SH-SY5Y (cell line): ENCODE measurements around the gene ARHGAP9.

Experiments
- GATA2 ChIP-seq: IDR thresholded peaks from 2 replicates; pipeline ENCODE4 v1.6.1; 2011; ENCODE audit warnings: mild to moderate bottlenecking, low read depth, low read length
- GATA3 ChIP-seq: IDR thresholded peaks from 2 replicates; pipeline ENCODE4 v1.6.1; 2011; ENCODE audit warnings: low read depth, mild to moderate bottlenecking, low read length, moderate library complexity

The ARHGAP9 gene

GRCh38 chr12:57520053-57520818, 40.6 kb upstream of the ARHGAP9 start, which contains the start of gene DDIT3:
DDIT3 (minus strand) TSS chr12:57520514; CDS start chr12:57517406, 3,108 bp downstream.
- TF ChIP-seq GATA2 (no peak), GATA3 (no peak)

GRCh38 chr12:57519796-57520052, 40.1 kb upstream of the ARHGAP9 start:
- TF ChIP-seq GATA2: no peak
- no peak for TF ChIP-seq GATA3

GRCh38 chr12:57518920-57519795, 39.5 kb upstream of the ARHGAP9 start:
- TF ChIP-seq GATA2 (no peak), GATA3 (no peak)

- TF ChIP-seq GATA2: no peak
- TF ChIP-seq GATA3: no peak
Measured at GRCh38 chr12:57518176-57518919, 38.7 kb upstream of the ARHGAP9 start.

- TF ChIP-seq GATA2 (no peak), GATA3 (no peak)
Measured at GRCh38 chr12:57517187-57517586, 37.5 kb upstream of the ARHGAP9 start.

GRCh38 chr12:57516617-57517153, 37.0 kb upstream of the ARHGAP9 start:
- TF ChIP-seq GATA2 (no peak), GATA3 (no peak)

GRCh38 chr12:57515934-57516541, 36.4 kb upstream of the ARHGAP9 start:
- TF ChIP-seq GATA3: no peak
- TF ChIP-seq GATA2: no peak

- TF ChIP-seq GATA3: no peak
- no peak for TF ChIP-seq GATA2
Measured at GRCh38 chr12:57515408-57515933, 35.8 kb upstream of the ARHGAP9 start.

- TF ChIP-seq GATA3: no peak
Measured at GRCh38 chr12:57514720-57515407, 35.2 kb upstream of the ARHGAP9 start.

GRCh38 chr12:57513266-57513665, 33.6 kb upstream of the ARHGAP9 start:
- no peak for TF ChIP-seq GATA2
- TF ChIP-seq GATA3: no peak

GRCh38 chr12:57512665-57513064, 33.0 kb upstream of the ARHGAP9 start:
- TF ChIP-seq GATA2 (no peak), GATA3 (no peak)

- TF ChIP-seq GATA3 (no peak), GATA2 (no peak)
Measured at GRCh38 chr12:57511588-57512325, 32.1 kb upstream of the ARHGAP9 start.

- TF ChIP-seq GATA2 (no peak), GATA3 (no peak)
Measured at GRCh38 chr12:57511161-57511560, 31.5 kb upstream of the ARHGAP9 start.

GRCh38 chr12:57500213-57500612, 20.5 kb upstream of the ARHGAP9 start:
- no peak for TF ChIP-seq GATA2
- no peak for TF ChIP-seq GATA3
